Activated CD8-positive, alpha-beta memory T cell treated with anti-CD3 and anti-CD28 coated beads for 1 hour (primary cell): ENCODE results near the gene UBR3.
A peak's percentile ranks its signal among the peaks of the same experiment; 100 is the strongest.
"Not testable (repeated sequence)": the region's sequence is repeated elsewhere in the genome, so short reads cannot be mapped to it uniquely, and the experiment has no call there.

Experiments used
- DNase-seq, 2 donors: peaks; one replicate each; pipeline ENCODE4 v3.0.0-alpha.2; 2020; ENCODE audit warnings: low read depth in 1 of 2; ENCODE audit errors: extremely low read depth in 1 of 2

UBR3 gene

DNA sequence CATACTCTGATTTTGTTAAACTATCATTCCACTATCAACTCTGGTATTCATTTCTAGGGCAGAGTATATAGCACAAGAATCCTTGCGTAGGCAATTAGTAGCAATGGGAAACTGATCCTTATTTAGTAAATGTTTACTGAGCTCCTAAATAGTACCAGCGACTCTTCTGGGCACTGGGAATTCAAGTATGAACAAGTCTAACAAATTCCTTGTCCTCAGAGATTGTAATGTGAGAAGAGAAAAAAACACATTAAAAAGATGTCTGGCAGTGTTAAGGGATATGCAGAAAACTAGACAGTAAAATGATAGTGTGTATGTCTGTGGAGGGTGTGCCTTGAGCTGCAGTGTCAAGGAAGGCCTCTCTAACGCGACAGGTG, 3.3 kb upstream of the UBR3 start:
- no peak for DNase-seq

DNA sequence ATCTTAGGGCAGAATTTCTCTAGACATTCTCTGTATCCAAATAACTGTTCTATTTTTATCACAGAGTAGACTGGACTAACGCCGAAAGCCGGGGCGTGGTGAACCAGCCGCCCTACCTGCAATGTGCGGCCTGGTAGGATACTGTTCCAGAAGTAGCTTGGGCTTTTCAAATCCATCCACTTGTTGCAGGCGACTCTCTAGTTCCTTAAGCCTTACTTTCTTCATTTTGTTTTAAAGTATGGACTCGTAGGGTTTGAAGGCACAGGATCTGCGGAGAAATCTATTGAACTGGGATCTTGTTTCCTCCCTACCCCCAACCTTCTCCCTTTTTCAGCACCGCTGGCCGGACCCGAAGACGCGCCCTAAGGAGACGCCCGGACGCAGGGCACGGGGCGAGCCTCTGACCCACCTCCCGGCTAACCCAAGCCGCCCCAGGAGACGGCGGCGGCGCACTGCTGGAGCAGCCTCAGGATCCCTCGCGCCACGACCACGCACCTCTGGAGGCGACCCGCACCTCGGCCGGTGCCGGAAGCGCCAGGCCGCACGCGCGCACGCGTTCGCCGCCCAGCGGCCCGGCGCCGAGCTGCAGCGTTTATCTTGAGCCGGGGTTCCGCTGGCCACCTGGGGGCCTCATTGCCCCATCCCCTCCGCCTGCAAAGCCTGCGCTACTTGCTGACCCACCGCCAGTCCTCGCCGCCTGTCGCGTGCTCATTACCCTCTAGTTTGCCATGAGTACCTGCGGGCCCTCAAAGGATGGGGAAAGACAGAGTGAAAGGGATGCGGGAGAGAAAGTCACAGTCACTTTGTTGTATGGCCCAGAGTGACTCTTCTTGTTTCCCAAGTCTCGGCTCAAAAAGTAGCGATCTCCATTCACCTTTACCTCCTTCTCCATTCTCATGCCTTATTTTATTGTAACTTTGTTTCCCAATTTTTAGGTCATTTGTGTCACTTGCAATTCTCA, 2.6 kb upstream of the UBR3 start, which contains the start of gene METTL5:
Gene METTL5, minus strand, starts transcription at position 533 of the 961 bp plus-strand sequence. Its CDS starts 308 bp downstream, at position 225.
- peak; percentile 19 to 65 for DNase-seq

DNA sequence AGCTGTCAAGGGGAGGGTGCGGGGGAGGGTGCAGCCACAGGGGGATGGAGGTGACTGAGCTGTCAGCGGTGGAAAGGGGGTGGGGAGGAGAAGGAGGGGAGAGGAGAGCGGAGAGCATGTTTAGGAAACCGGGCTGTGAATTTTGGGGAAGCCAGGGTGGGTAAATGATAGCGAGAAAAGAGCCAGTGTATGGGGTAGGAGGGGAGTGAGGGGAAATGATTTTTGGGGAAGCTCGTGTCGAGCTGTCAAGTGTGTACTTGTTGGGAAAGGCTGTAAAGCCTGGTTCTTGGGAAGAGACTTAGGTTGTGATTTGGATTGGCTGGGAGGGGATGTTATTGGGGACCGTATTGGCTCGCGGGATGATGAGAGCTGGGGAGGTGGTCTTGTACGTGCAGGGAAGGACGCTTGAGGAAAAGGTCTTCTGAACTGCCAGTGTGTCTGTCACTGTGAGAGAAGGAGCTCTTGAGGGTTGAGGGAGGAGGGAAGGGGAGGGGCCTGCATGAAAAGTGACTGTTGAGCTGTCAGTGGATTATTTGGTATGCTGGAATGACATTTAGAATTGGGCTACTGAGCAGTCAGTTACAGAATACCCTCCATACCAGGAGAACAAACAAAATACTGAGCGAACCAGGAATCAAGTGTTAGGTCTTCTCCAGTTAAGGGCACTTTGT, 1.0 kb downstream of the UBR3 start:
- DNase-seq, result no peak

DNA sequence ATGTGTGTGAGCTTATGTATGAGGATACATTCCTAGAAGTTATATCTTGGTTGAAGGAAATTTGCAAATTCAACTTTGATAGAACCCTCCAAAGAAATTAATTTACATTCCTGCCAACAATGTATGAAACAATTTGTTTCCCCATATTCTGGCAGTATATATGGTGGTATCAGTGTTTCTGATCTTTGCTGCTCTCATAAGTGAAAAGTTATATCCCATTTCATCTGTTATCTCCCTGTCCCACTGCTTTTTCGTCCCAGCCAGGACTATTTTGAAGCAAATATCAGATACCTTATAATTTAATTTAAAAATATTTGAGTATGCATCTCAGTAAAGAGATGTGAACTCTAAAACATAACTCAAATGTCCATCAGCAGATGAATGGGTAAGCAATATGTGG, 7.1 kb downstream of the UBR3 start:
- no peak for DNase-seq

DNA sequence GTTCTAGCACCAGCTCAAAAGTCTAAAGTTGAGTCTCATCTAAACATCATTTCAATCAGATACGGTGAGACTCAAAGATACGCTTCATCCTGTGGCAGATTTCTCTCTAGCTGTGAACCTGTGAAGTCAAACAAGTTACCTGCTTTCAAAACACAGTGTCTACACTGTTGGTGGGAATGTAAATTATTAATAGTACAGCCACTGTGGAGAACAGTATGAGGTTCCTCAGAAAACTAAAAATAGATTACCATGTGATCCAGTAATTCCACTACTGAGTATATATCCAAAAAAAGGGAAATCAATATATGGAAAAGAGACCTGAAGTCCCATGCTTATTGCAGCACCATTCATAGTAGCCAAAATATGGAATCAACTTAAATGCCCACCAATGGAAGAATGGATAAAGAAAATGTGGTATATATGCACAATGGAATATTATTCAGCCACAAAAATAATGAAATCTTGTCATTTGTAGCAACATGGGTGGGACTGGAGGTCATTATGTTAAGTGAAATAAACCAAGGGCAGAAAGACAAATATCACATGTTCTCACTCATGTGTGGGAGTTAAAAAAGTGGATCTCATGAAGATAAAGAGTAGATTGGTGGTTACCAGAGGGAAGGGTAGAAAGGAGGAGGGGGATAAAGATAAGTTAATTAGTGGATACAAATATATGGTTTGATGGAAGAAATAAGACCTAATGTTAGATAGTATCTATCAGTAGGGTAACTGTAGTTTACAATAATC, 11.7 kb downstream of the UBR3 start:
- DNase-seq, result no peak

DNA sequence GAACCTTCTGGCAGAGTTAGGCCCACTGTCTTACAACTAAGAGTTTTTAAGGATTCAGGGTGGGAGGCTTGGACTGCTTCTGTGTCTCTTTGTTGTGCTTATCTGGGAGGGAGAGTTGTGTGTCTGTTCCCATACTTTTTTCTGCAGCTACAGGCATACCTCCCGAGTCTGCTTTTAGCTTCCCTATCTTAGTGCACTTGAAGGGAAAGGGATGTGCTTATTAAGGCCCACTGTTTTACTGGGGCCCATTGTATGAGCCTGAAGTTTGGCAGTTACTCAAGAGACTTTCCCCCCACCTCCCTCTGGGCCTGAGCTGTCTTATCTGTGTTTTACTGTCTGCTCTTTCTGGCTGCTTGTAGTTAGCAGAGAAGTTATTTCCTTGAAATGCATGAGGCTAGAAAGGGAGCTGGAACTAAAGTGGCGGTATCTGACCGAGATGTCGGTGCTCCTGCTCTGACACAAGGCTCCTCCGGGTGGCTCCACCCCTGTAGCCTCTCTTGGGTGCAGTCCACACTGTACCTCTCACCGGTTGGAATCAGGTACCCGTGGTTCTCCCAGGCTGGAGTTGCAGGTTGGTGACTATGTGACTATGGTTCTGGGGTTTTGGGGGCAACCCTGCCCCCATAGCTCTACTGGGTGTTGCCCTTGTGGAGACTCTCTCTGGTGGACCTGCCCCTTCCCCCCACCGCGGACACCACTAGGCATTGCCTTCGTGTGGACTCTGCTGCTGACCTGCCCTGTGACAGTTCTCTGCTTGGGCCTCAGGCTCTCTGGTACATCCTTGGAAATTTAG, 12.9 kb downstream of the UBR3 start:
- no peak for DNase-seq

DNA sequence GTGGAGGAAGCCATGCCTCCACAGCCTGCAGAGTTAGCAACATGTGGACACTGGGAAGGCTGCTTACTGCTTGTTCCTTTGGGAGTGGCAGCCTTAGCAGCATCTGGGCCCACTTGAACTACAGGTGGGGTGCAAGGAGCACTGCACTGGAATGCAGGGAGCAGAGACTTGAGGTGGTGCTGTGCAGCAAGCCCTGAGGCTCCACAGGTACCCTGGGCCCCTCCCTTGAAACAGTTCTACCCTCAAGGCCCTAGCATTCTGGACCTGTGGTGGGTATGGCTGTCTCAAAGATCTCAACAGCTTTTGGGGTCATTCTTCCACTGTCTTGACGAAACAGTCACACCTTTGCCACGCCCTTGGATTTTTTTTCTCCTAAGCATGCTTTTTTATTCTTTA, 13.5 kb downstream of the UBR3 start:
- no peak for DNase-seq

DNA sequence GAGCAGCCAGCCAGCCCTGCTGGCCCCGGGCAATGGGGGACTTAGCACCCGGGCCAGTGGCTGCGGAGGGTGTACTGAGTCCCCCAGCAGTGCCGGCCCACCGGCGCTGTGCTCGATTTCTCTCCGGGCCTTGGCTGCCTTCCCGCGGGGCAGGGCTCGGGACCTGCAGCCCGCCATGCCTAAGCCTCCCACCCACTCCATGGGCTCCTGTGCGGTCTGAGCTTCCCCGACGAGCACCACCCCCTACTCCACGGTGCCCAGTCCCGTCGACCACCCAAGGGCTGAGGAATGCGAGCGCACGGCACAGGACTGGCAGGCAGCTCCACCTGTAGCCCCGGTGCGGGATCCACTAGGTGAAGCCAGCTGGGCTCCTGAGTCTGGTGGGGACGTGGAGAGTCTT, 14.4 kb downstream of the UBR3 start:
- not testable (repeated sequence) for DNase-seq

DNA sequence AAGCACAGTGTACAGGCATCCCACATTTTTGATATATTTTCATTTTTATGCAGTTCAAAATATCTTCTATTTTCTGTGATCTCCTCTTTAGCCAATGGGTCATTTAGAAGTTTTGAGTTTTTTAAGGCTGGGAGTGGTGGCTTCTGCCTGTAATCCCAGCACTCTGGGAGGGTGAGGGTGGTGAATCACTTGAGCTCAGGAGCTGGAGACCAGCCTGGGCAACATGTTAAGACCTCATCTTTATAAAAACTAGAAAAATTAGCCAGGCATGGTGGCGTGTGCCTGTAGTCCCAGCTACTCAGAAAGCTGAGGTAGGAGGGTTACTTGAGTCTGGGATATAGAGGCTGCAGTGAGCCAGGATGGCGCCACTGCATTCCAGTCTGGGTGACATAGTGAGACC, 17.8 kb downstream of the UBR3 start:
- no peak for DNase-seq

DNA sequence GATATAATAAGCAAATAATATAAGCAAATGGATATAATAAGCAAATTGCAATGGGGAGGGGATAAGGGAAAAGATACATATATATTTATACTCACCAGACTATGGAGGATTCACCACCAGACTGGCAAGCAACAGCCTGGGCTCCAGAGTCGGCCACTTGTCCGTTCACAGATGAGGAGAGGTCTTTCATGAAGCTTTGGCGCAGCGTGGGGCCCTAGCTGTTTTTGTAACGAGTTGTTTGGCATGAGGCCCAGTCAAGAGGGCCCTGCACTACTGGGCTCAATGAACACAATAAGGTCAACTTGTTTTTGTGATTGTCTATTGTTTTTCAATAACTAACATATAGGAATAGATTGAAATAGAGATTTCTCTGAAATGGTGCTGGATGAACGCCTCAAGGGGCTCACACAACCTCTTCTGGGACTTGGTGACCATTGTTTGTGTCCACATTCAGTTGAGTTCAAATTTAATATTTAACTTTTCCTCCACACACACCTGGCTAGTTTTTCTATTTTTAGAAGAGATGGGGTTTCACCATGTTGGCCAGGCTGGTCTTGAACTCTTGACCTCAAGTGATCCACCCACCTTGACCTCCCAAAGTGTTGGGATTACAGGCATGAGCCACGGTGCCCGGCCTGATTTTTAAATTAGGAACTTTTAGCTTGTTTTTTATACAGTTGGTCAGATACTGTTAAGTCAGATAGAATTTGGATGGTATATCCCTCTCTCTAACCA, 21.9 kb downstream of the UBR3 start:
- not testable (repeated sequence) for DNase-seq

DNA sequence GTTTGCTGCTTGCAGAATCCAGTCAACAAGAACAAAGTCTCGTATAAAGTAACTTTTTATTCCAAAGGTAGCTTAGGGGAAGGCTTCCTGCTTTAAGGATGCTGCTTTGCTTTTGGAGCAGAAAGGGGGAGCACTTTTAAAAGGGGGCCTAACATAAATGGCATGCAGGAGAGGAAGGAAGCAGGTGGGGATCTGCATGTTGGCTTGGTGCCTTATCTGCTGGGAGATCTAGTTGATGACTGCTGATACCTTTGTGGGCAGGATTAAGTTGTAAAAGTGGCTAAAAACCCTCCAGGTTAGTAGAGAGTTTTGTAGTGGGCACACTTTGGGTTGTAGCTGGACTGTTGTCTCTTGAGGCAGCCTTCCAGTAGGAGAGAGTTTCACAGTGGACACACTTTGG, 22.5 kb downstream of the UBR3 start:
- DNase-seq, result no peak

DNA sequence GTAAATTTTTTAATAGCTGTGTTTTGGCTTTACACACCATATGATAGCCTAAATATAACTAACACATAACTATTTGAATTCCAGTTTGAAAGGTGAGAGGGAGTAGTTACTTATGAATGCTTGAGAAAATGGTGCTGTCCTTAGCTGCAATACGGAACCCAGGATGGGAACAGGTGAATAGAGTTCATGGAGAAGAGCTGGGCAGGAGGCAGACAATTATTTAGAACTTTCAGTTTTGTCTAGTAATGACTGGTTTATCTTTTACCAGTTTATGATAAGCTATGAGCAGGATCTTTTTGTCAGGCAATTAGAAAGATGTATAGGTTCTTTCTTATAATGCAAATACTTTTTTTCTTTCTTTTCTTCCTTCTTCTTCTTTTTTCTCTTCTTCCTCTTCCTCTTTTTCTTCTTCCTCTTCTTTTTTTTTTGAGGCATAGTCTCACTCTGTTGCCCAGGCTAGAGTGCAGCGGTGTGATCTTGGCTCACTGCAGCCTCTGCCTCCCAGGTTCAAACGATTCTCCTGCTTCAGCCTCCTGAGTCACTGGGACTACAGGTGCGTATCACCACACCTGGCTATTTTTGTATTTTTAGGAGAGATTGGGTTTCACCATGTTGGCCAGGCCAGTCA, 25.9 kb downstream of the UBR3 start:
- no peak for DNase-seq

DNA sequence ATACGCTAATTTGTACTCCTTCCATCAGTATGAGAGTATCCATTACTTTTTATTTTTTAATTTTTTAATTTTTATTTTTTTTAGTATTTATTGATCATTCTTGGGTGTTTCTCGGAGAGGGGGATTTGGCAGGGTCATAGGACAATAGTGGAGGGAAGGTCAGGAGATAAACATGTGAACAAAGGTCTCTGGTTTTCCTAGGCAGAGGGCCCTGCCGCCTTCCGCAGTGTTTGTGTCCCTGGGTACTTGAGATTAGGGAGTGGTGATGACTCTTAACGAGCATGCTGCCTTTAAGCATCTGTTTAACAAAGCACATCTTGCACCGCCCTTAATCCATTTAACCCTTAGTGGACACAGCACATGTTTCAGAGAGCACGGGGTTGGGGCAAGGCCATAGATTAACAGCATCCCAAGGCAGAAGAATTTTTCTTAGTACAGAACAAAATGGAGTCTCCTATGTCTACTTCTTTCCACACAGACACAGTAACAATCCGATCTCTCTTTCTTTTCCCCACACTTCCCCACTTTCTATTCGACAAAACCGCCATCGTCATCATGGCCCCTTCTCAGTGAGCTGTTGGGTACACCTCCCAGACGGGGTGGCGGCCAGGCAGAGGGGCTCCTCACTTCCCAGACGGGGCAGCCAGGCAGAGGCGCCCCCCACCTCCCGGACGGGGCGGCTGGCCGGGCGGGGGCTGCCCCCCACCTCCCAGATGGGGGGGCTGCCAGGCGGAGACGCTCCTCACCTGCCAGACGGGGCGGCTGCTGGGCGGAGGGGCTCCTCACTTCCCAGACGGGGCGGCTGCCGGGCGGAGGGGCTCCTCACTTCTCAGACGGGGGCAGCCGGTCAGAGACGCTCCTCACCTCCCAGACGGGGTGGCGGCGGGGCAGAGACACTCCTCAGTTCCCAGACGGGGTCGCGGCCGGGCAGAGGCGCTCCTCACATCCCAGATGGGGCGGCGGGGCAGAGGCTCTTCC, 28.3 kb downstream of the UBR3 start:
- not testable (repeated sequence) for DNase-seq

DNA sequence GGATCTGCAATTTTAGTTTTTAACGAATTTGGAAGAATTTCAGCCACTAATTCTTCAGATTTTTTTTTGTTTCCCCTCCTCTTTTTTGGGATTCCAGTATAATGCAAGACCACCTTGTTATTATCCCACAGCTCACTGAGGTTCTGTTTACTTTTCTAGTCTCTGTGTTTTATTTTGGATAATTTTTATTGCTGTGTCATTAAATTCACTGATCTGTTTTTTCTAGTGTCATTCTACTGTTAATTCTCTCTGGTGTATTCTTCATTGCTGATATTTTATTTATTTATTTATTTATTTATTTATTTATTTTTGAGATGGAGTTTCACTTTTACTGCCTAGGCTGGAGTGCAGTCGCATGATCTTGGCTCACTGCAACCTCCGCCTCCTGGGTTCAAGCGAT, 32.2 kb downstream of the UBR3 start:
- DNase-seq, result no peak

DNA sequence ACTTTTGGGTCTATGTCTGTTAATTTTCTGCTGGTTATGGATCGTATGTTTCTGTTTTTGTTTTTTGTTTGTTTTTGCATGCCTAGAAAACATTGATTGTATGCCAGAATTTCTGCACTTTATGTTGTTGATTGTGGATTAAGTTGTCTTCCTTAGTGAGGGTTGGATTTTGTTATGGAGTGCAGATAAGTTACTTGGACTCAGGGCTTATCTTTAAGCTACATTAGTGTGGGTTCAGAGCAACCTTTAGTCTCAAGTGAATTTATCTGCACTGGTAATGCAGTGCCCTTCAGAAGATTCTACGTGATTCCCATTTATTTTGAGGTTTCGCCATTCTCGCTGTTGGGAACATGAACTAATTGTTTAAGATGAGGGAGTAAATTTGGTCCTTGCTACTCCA, 32.9 kb downstream of the UBR3 start:
- no peak for DNase-seq

DNA sequence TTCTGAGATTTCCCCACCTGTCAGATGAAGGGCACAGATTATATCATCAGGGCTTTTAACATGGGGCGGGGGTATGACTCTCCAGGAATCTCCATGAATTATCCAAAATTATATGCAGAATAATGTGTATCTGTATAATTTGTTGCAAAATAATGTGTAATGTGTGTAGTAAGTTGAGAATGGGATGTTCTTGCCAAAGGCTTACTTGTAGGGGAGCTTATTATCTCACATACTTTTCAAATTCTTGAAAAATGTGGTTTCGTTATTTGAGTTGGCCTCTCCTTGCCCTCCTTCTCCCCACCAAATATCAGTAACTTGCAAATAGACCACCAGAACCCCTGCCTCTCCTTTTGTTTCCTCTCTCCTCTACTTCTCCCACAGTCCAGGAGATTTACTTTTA, 35.6 kb downstream of the UBR3 start:
- no peak for DNase-seq

DNA sequence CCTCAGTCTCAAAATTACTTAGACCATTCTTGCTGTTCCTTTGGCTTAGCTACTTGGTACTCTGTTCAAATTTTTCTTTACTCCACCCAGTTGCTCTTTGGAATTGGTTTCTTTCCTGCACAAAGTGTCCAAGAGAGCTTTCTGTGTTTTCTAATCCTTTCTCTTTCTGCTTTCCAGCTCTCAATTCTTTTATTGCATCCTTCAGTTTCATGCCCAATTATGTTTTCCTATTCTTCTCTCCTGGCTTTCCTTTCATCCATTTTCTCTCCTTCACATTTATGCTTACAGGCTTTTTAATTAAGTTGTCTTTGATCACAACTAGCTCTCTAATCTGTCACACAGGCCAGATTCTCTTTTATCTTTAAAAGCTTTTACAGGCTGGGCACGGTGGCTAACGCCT, 38.2 kb downstream of the UBR3 start:
- DNase-seq, result no peak

DNA sequence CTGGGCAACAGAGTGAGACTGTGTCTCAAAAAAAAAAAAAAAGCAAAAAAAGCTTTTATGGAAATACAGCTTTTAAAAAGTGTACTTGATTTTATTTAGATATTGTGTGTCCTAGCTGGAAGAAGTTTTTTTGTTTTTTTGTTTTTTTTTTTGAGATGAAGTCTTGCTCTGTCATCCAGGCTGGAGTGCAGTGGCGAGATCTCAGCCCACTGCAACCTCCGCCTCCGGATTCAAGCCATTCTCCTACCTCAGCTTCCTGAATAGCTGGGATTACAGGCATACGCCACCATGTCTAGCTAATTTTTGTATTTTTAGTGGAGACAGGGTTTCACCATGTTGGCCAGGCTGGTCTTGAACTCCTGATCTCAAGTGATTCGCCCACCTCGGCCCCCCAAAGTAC, 39.0 kb downstream of the UBR3 start:
- DNase-seq, result not testable (repeated sequence)
